ENCODE results near the gene ZNF764.

The ZNF764 gene

GRCh38 chr16:30574678-30575077 lies 16.5 kb upstream of the ZNF764 start:
- H3K4me1 ChIP-seq: peaks cover 0 to 24% (median 22%) of the 10 kb centered on the region in 4 donors
- TF ChIP-seq, protein P1, sequence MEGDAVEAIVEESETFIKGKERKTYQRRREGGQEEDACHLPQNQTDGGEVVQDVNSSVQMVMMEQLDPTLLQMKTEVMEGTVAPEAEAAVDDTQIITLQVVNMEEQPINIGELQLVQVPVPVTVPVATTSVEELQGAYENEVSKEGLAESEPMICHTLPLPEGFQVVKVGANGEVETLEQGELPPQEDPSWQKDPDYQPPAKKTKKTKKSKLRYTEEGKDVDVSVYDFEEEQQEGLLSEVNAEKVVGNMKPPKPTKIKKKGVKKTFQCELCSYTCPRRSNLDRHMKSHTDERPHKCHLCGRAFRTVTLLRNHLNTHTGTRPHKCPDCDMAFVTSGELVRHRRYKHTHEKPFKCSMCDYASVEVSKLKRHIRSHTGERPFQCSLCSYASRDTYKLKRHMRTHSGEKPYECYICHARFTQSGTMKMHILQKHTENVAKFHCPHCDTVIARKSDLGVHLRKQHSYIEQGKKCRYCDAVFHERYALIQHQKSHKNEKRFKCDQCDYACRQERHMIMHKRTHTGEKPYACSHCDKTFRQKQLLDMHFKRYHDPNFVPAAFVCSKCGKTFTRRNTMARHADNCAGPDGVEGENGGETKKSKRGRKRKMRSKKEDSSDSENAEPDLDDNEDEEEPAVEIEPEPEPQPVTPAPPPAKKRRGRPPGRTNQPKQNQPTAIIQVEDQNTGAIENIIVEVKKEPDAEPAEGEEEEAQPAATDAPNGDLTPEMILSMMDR (IDR thresholded peaks at IDR 0.05): no peak
- no peaks in the 10 kb centered on the region for H3K27me3 ChIP-seq
- peaks cover 0 to 13% (median 5%) of the 10 kb centered on the region in 3 donors for H3K36me3 ChIP-seq
- DNase-seq: no peak
- H3K9me3 ChIP-seq: no peaks in the 10 kb centered on the region
- intact Hi-C loops (cut with DNase I; ENCODE audit: low total_unique reads): loop anchor here (10.0 kb wide), 1 partner anchor 60 kb away; no protein-coding TSS in a partner anchor
- H3K4me3 ChIP-seq: no peak overlapping the region
- H3K27ac ChIP-seq: no peak overlapping the region

GRCh38 chr16:30571445-30572322 lies 13.5 kb upstream of the ZNF764 start, which contains the start of gene ZNF688:
Gene ZNF688, minus strand, starts transcription at chr16:30571714. Its CDS starts 85 bp downstream, at chr16:30571629.
- H3K9me3 ChIP-seq: no peaks in the 10 kb centered on the region
- peak; percentile 98 to 99 for DNase-seq
- H3K27me3 ChIP-seq: no peaks in the 10 kb centered on the region
- H3K4me3 ChIP-seq: peak within 1 kb of the TSS; percentile 82 to 95
- H3K36me3 ChIP-seq: no peaks in the 10 kb centered on the region
- H3K27ac ChIP-seq: peak within 1 kb of the TSS; percentile 97 to 98
- TF ChIP-seq, protein P1 (IDR thresholded peaks at IDR 0.05): peak in 1 of 2 experiments; percentile 38
- intact Hi-C loops (cut with DNase I; ENCODE audit: low total_unique reads): loop anchor here (10.0 kb wide), 1 partner anchor 63 kb away; no protein-coding TSS in a partner anchor
- peaks cover 0 to 24% (median 22%) of the 10 kb centered on the region in 4 donors for H3K4me1 ChIP-seq

- Histone ChIP-seq H3K27ac (peak overlapping the region; percentile 97 to 98), H3K9me3 (no peaks in the 10 kb centered on the region), H3K27me3 (no peaks in the 10 kb centered on the region), H3K36me3 (no peaks in the 10 kb centered on the region), H3K4me3 (peak overlapping the region; percentile 82 to 95), H3K4me1 (peaks cover 0 to 24% (median 22%) of the 10 kb centered on the region in 4 donors)
- peak; percentile 31 to 76 for DNase-seq
- TF ChIP-seq, protein P1 (IDR thresholded peaks at IDR 0.05): no peak
- intact Hi-C loops (cut with DNase I; ENCODE audit: low total_unique reads): loop anchor here (10.0 kb wide), 1 partner anchor 64 kb away; no protein-coding TSS in a partner anchor
These were observed 12.7 kb upstream of the ZNF764 start for GRCh38 chr16:30570636-30571444.

DNA sequence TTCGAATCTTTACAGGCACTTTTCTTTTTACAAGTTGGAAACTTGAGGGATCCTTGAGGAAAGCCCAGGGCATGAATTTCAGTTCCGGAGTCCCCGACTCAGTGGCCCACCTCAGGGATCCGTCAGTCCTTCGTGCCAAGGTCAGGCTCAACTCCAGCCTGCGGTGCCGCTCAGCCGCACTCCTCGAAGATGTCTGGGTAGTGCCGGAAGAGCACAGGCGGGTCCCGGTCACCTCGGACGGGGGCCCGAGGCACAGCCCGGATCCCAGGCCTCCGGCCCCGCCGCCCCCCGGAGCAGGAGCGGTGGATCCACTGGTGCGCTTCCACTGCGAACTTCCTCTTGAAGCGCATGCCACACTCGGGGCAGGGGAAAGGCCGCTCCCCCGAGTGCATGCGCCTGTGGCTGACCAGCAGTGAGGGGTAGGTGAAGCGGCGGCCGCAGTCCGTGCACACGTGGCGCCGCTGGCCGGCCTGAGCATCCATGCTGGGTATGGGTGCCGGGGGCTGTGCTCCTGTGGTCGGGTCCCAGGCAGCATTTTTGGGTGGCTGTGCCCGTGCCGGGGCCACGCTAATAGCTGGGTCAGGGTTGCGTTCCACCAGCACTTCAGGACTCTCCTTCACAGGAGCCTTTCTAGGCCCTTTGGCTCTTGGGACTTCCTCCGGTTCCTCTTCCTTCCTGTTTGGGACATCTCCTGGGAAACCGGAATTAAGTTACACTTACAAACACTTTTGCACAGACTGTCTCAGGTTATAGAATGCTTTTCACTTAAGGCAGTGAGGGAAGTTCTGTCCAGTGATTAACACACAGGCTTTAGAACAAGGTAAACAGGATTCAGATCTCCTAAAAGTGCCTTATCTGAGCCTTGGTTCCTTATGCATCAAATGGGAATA lies 11.8 kb upstream of the ZNF764 start:
- Histone ChIP-seq H3K36me3 (no peaks in the 10 kb centered on the region), H3K27me3 (no peaks in the 10 kb centered on the region), H3K4me1 (peaks cover 0 to 24% (median 22%) of the 10 kb centered on the region in 4 donors), H3K4me3 (peak overlapping the region in 1 of 2 donors; percentile 95), H3K27ac (peak overlapping the region; percentile 97 to 98), H3K9me3 (no peaks in the 10 kb centered on the region)
- intact Hi-C loops (cut with DNase I; ENCODE audit: low total_unique reads): loop anchor here (10.0 kb wide), 1 partner anchor 65 kb away; no protein-coding TSS in a partner anchor
- no peak for DNase-seq
- TF ChIP-seq, protein P1 (IDR thresholded peaks at IDR 0.05): no peak

Data from tibial artery (tissue), 4 donors.